GDM1 (cell line): ENCODE data around the gene ZC3H13.

Experiments
- DNase-seq: peaks from one replicate; lab custom pipeline; 2025; lab: John Stamatoyannopoulos, UW

Gene ZC3H13

DNA sequence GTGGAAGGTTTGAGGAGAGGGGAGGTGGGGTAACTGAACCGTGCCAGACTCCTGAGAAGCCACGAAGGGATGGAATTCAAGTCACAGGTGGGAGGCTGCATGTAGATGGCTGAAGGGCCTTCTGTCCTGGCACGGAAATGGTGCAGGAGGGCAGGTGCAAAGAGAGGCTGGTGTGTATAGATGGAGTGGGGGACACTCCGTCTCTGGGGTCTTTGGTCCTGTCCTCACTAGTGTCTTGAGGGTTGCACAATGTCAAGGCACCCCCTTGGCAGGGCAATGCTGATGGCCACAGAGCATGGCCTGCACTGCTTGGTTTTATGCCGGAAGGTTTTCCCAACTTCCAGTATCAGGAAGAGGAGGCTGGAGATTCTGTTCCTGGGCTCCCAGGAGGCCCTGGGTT, 118.3 kb downstream of the ZC3H13 start:
- no peak for DNase-seq

DNA sequence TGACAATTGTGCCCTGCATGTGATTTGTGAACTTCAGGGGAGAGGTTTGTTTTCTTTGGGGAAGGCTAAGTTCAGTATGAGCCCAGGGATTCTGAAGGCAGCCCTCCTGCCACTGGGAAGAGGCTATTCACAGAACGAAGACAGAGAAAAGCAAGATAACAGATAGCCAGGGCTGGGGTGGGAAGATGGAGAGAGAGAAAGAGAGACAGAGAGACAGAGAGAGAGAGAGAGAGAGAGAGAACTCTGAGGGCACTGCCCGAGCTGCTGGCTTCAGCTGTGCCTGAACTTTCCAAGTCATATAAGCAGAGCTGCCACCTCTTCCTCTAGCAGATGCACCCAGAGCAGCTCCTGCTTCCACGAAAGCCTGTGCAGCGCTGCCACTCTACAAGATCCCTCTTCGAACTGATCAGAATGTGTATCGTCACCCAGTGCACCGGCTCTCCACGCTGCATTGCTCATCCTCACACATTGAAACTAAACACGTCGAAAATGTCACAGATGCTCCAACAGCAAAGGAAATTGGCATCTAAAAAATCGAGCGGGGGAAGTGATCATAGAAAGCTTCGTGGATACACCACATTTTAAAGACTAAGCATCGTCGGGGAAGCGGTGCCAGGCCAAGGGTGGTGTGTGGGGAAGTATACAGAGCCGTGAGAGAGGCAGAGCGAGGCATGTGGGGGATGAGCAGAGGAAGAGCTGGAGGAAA, 119.2 kb downstream of the ZC3H13 start:
- no peak for DNase-seq

DNA sequence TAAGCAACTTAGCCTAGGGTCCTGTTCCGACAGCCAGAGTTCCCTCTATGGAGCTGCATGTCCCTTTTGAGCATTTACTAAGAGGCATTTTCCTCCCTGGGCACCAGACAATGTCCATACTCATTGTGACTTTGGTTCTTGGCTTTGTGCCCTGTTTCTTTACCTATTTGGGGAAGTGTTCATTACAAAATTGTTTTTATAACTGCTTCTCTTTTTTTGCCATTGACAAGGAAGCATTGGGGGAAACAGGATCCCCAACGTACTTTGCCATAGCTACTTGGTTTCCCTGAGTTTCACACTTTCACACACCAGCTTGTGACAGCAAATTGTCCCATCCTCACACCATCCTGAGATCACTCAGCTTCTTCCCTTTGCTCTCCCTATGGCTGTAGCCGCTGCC, 119.9 kb downstream of the ZC3H13 start:
- peak; percentile 34 for DNase-seq

DNA sequence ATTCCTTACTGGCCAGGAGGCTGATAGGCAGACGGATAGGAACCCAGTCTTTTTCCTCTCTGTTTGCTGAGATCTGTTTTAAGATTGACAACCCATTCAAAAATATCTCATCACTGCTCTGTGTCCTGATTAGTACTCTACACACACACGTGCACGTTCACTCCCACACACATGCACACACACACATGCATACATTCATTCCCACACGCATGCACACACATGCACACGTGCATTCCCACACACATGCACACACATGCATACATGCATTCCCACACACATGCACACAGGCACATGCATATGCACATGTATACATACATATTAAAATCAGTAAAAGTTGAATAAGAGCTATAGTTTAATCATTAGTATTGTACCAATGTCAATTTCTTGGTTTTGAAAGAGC, 120.4 kb downstream of the ZC3H13 start:
- DNase-seq, result no peak

DNA sequence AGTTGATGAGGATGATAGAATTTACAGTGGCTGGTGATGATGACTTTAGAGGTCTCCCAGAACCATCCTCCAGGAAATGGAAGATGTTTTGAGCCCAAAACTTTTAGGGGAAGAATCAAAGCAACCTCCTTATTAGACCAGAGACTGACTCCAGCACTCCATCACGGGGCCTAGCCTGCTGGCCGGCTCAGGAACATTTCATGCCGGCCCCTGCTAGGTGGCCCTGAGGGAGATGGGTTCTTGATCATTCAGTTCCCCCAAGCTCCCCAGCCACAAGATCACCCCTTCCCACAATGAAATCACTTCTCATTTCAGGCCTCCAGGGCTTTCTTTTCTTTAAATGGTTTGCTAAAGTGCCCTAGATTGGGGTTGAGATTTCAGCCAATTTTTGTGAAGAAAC, 121.3 kb downstream of the ZC3H13 start:
- DNase-seq, result no peak

DNA sequence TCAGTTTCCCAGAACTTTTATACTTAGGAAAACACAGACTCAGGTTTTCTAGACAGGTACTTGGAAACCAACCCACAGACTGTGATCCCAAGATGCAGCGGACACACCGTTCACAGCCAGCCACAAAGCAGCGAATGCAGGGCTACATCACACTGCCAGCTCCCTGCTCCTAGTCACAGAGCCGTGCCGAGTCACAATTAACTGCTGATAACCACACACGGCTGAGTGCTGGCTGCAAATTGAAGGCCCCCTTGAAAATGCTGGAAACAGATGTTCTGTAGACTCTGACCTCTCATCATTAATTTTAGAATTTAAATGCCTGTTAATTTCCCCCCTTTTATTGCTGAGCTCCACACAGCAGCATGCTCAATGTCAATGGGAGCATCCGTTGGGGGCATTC, 122.4 kb downstream of the ZC3H13 start:
- no peak for DNase-seq

DNA sequence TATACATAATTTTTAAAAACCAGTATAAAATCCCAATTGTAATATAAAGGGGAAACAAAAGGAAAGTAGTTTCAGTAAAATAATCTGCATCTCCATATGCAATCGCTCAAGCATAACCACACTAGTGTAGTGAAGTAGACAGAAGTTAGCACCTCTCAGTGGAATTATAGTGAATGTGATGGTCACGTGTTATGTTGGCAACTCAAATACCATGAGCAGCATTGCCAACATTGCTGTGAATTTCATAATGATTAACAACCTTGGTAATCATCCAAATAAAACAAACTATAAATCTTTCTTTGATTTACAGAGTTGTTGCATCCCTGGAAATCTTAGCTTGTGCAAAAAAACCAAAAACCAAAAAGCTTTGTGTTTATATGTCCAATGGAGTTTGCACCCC, 123.7 kb downstream of the ZC3H13 start:
- DNase-seq, result no peak

DNA sequence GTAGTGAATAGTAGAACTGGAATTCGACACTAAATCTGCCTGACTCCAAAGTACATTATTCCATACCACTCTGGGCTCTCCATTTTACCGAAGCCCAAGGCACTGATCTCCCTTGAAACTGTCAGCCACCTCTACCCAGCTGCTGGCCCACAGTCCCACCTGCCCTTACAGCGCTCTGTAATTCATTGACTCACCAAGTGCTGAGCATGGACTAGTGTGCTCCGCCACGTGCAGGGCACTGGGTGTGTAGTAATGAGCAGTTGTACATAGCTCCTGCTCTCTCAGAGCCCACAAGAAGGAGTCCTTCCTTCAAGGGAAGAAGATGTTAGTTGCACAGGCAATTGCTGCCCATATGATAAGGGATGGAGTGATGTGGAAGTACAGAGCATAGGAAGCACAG, 124.4 kb downstream of the ZC3H13 start:
- no peak for DNase-seq

DNA sequence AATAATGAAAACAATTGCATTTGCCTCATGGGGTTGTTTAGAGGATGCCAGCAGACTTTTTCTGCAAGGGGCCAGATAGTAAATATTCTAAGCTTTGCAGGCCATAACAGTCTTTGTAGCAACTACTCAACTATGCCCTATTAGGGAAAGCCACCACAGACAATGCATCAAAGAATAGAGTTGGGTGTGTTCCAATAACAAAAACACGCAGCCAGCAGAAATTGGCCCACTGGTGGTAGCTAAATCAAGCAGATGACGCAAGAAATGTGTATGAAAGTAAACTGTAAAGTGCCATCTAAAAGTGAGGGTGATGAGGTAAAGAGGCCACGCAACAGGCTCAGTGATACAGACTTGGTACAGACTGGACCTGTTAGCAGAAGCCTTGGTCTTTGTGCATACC, 125.8 kb downstream of the ZC3H13 start:
- no peak for DNase-seq

DNA sequence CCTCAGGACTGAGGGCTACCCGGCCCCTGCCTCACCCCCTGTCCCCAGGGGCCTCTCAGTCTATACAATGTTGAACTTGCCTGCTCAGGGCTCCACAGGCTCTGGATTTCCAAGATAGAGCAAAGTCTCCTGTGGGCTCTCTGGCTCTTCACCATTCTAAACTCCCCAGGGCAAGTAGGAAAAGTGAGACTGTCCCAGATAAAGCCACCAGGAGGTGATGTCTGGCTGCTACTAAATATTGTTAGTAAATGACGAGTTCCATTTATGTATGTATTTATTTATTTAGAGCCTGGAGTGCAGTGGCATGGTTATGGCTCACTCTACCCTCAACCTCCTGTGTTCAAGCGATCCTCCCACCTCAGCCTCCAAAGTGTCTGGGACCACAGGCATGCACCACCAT, 127.4 kb downstream of the ZC3H13 start:
- DNase-seq, result no peak

DNA sequence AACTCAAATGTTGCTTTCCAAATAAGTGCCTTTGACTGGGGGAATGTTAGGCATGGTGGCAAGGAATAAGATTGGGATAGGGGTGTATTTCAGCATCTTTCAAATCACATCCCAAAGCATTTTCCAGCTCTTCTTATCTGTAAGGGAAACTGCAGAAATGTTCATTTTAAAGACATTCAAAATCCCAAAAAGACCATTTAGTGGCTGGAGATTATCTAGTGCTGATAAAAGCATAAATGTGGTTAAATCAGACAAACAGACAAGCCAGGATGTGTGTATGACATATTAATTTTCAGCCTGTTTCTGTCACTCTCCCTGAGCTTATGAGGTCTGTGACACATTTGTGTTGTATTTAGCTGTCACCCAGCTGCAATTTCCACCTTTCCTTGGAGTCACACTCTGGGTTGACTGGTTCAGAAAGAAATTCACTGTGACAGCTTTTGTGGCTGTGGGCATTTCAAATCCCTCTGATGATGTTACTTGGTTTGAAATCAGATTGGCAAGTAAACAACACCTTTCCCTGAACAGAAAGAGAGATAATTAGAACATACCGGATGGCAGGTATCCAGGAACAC, 131.3 kb downstream of the ZC3H13 start:
- no peak for DNase-seq

DNA sequence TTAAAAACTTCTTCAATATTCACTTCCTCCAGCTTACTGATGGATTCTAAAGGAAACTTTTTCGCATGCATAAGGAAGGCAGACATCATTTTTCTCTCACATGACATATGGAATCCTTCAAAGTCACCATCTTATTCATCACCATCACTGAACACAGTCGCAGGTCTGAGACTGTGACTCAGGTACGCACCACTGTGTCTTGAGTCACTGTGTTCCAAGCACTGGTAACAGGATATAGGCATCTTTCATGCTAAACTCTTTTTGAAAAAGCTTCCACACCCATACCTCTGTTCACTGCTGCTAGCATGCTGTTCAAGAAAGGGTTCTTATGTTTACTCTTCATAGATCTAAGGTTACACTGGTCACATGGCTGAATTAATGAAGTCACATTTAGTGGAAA, 133.9 kb downstream of the ZC3H13 start:
- no peak for DNase-seq

DNA sequence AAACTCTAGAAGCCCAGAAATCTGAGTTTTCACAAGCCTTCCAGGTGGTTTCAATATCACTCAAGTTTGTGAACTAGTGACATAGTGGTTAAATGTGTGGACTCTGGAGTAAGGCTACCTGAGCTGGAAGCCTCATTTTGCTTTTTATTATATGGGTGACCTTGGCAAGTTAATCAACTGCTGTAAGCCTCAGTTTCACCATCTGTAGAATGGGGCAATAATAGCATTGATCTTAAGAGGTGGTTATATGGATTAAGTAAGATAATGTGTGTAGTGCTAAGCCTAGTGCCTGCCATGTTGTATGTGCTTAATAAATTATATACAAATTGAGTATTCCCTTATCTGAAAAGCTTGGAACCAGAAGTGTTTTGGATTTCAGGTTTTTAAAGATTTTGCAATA, 135.5 kb downstream of the ZC3H13 start:
- no peak for DNase-seq

DNA sequence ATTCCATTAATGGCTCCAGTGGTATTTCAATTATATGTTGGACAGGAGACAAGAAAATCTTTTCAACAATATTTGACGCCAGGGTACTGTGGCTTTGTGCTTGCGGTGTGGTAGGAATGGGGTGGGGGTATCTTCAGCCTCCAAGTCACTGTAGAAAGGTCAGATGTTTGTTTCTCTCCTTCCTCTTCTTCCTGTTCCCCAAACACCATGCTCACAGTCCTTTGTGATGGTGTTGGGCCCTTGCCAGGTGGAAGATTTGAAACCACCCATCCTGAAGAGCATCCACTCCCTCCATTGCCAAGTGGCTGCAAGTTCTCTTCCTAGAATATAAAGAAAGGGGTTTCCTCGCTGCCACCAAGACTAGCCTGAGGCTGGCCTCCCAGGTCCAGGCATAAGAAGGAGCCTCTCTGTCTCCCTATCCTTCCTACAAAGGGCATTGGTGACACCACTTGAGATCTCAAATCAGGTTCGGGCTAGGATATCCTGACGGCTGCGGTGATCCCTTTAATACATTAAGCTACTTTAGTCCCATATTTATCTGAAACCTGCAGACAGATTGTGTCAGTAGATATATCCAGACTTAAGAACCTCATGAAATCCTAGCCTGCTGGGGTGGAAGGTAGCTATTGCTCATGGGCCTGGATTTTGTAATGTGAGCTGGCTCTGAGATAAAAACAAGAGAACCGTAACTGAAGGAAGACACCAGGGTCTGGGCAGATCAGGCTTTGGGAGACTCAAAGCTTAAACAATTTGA, 136.7 kb downstream of the ZC3H13 start:
- no peak for DNase-seq

DNA sequence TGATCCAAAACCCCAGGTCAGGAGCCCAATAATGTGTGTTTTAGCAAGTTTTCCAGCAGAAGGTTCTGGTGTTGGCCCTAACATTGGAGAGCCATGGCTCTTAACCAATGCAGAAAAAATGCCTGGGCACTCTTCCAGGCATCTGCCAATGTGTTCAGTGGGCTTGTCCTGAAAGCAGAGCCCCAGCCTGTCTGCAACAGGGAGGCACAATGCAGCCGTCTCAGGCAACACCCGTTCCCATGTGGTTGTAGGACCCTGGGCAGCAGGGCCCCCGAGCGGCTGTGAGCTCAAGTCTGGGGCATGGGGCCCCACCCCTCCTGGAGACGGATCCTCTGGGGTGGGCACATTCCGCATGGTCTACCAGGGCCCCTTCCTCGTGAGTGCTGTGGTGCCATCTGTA, 142.9 kb downstream of the ZC3H13 start:
- no peak for DNase-seq

DNA sequence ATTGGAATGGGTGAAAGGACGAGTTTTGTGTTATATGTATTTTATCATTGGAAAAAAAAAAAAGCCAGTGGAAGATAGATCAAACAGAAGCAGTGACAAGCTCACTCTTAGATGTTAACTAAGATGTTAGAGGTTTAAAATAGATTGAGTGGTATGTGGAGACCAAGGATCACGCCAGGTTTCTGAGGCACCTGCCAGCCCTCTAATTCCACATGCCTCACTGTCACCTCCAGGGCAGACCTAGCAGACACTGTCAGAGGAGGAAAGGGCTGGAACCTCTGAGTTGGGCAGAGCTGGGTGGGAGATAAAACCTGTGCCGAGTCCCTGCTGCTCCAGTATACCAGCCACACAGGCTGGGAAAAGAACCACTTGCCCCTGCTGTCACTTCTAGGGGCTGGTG, 143.5 kb downstream of the ZC3H13 start:
- no peak for DNase-seq

DNA sequence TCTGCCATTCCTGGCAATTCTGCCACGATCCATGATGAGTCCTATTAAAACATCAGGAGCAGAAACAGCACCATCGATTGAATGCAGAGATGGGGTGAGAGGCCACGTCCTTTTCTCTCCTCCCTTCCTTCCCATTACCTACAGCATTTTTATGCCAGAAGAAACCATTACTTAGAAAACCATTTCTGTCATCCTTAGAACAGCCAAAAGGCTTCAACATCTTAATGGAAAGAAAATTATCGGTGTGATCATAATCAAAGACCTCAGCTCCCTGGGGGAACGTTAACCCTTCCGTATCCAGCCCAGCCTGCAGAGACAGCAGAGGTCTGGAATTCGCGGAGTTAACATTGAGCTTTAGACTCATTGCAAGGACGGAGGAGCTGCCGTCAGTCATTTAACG, 145.0 kb downstream of the ZC3H13 start:
- no peak for DNase-seq
